Naive B cell (primary cell): ENCODE data around the gene IFI6. TPM values are rescaled to one million over a fixed set of nuclear protein-coding genes. Genes with fewer than 3 reads are reported as not detected.
"Not testable (repeated sequence)": the region's sequence is repeated elsewhere in the genome, so short reads cannot be mapped to it uniquely, and the experiment has no call there.

ENCODE experiments used
- ATAC-seq, 2 donors: fragments of 150-1000 bp; cut with Tn5 transposase; 2 replicates each; pipeline ENCODE4 v1.10.0; 2021; ENCODE audit warnings: low read depth in 2 of 2, mild to moderate bottlenecking in 2 of 2, moderate library complexity in 2 of 2
- DNase-seq: peaks from one replicate; pipeline ENCODE4 v3.0.0; 2022
- H3K27ac Mint-ChIP-seq, 6 donors: one replicate each; pipeline ENCODE4 v1.8.0; 2020 to 2022; ENCODE audit warnings: mild to moderate bottlenecking in 6 of 6, mixed read lengths in 6 of 6, moderate library complexity in 5 of 6, inconsistent platforms in 2 of 6
- H3K27me3 Mint-ChIP-seq, 3 donors: one replicate each; pipeline ENCODE4 v1.8.0; 2021 to 2022; ENCODE audit warnings: mixed read lengths in 3 of 3, mild to moderate bottlenecking in 1 of 3
- H3K36me3 Mint-ChIP-seq, 2 donors: one replicate each; pipeline ENCODE4 v1.8.0; 2020 to 2022; ENCODE audit warnings: mixed read lengths in 2 of 2, inconsistent platforms in 1 of 2, mild to moderate bottlenecking in 1 of 2
- H3K4me1 Mint-ChIP-seq, 3 donors: one replicate each; pipeline ENCODE4 v1.8.0; 2020 to 2022; ENCODE audit warnings: mixed read lengths in 3 of 3, inconsistent platforms in 1 of 3, mild to moderate bottlenecking in 1 of 3, moderate library complexity in 1 of 3
- H3K4me3 Mint-ChIP-seq, 8 donors: one replicate each; pipeline ENCODE4 v1.8.0; 2020 to 2022; ENCODE audit warnings: mild to moderate bottlenecking in 8 of 8, mixed read lengths in 8 of 8, moderate library complexity in 8 of 8, inconsistent platforms in 2 of 8
- H3K9me3 Mint-ChIP-seq, 7 donors: one replicate each; pipeline ENCODE4 v1.8.0; 2020 to 2022; ENCODE audit warnings: mixed read lengths in 7 of 7, mild to moderate bottlenecking in 5 of 7, inconsistent platforms in 2 of 7, moderate library complexity in 1 of 7
- polyA plus RNA-seq, 6 donors: library from polyadenylated mRNA; unstranded; fragments of 300-500 nt; fragmentation: Illumina TruSeq; gene quantifications; one replicate each; pipeline ENCODE4 v1.2.3, GENCODE V29; 2021; ENCODE audit warnings: low read depth in 6 of 6

The IFI6 gene
- polyA plus RNA-seq, 6 donors from 2014 or later: 27.6 to 65.1 (median 52.8) TPM

- Mint-ChIP-seq H3K36me3 (peaks cover 0 to 2% of the 10 kb centered on the region in 2 donors), H3K27ac (no peak overlapping the region), H3K9me3 (peaks cover 0 to 9% (median 3%) of the 10 kb centered on the region in 7 donors), H3K4me3 (no peak overlapping the region), H3K27me3 (peaks cover 0 to 12% (median 9%) of the 10 kb centered on the region in 3 donors), H3K4me1 (peaks cover 0 to 6% (median 0%) of the 10 kb centered on the region in 3 donors)
- ATAC-seq (no peak), DNase-seq (no peak)
These were observed 15.9 kb upstream of the IFI6 start for GRCh38 chr1:27687906-27688305.

DNA sequence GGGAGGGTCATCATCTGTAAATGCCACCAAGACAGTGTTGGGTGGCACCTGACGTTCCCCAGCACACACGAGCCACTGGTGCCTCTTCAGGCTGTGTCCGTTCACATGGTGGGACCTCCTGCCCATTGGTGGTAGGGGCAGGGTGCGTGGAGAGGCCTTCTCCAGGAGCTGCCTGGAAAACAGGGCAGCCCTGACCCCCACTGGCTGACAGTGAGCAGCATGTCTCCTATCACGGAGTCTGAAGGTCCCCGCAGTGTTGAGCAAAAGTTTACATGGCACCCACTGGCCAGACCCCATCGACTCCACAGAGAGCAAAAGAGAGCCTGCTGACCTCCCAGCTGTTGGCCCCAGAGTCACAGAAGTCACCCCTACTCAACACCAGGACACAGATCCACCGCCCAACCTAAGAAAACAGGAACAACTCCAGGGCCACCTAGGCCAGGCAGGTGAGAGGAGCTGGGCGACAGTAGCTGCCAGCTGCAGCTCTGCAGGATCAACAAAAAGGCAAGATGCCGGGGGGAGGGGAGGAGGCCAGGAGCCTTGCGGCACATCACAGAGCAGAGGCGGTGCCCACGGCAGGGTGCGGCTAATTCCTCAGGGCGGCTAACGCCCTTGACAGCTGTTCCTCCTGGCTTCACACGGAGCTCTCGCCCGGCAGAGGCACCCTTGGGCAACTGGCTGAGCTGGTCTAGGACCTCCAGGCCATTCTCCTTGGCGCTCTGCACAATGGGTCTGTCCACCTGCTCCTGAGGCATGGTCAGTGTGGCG lies 14.4 kb upstream of the IFI6 start:
- no peak overlapping the region for H3K27ac Mint-ChIP-seq
- peaks cover 4 to 19% (median 11%) of the 10 kb centered on the region in 7 donors for H3K9me3 Mint-ChIP-seq
- no peak overlapping the region for H3K4me3 Mint-ChIP-seq
- H3K27me3 Mint-ChIP-seq: peaks cover 0 to 16% (median 9%) of the 10 kb centered on the region in 3 donors
- peaks cover 0 to 6% (median 0%) of the 10 kb centered on the region in 3 donors for H3K4me1 Mint-ChIP-seq
- peaks cover 2 to 15% of the 10 kb centered on the region in 2 donors for H3K36me3 Mint-ChIP-seq
- ATAC-seq (no peak), DNase-seq (no peak)

- no peak overlapping the region for H3K27ac Mint-ChIP-seq
- no peak overlapping the region for H3K4me3 Mint-ChIP-seq
- peaks cover 6 to 38% (median 27%) of the 10 kb centered on the region in 7 donors for H3K9me3 Mint-ChIP-seq
- ATAC-seq (no peak), DNase-seq (no peak)
- H3K27me3 Mint-ChIP-seq: peaks cover 0 to 9% (median 9%) of the 10 kb centered on the region in 3 donors
- no peaks in the 10 kb centered on the region for H3K4me1 Mint-ChIP-seq
- peaks cover 6 to 19% of the 10 kb centered on the region in 2 donors for H3K36me3 Mint-ChIP-seq
These were observed 12.2 kb upstream of the IFI6 start for GRCh38 chr1:27684176-27684575.

DNA sequence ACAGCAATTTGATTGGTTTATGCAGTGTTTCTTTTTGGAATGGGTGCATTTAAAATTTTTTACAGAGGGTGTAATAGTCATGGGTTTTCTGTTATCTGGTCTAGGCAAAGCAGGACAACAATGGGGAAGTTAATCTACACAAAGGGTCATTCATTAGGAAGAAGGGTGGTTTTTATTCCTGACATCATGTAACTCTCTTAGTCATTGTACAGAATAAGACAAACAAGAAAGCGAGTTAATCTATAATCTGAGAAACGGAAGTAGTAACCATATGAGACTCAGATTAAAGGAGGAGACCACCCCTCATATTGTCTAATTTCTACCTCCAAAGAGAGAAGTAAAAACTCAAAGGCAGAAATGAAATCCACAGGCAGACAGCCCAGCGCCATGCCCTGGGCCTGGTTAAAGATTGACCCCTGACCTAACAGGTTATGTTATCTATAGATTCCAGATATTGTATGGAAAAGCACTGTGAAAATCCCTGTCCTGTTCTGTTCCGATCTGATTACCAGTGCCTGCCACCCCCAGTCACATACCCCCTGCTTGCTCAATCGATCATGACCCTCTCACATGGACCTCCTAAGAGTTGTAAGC lies 10.5 kb upstream of the IFI6 start:
- ATAC-seq (no peak), DNase-seq (no peak)
- Mint-ChIP-seq H3K4me3 (peak overlapping the region in 2 of 8 donors; percentile 9 to 45), H3K4me1 (no peaks in the 10 kb centered on the region), H3K27me3 (peaks cover 0 to 9% (median 9%) of the 10 kb centered on the region in 3 donors), H3K27ac (no peak overlapping the region), H3K9me3 (peaks cover 6 to 43% (median 30%) of the 10 kb centered on the region in 7 donors), H3K36me3 (peaks cover 9 to 19% of the 10 kb centered on the region in 2 donors)

- peaks cover 9 to 19% of the 10 kb centered on the region in 2 donors for H3K36me3 Mint-ChIP-seq
- not testable (repeated sequence) for ATAC-seq, DNase-seq, H3K27ac Mint-ChIP-seq, H3K4me1 Mint-ChIP-seq, H3K27me3 Mint-ChIP-seq, H3K4me3 Mint-ChIP-seq
- peaks cover 6 to 43% (median 30%) of the 10 kb centered on the region in 7 donors for H3K9me3 Mint-ChIP-seq
These were observed 9.6 kb upstream of the IFI6 start for GRCh38 chr1:27681580-27681979.

GRCh38 chr1:27680225-27680791 lies 8.3 kb upstream of the IFI6 start:
- DNase-seq, H3K27ac Mint-ChIP-seq, H3K4me3 Mint-ChIP-seq, H3K27me3 Mint-ChIP-seq, ATAC-seq, H3K4me1 Mint-ChIP-seq: not testable (repeated sequence)
- peaks cover 6 to 43% (median 30%) of the 10 kb centered on the region in 7 donors for H3K9me3 Mint-ChIP-seq
- H3K36me3 Mint-ChIP-seq: peaks cover 9 to 19% of the 10 kb centered on the region in 2 donors

DNA sequence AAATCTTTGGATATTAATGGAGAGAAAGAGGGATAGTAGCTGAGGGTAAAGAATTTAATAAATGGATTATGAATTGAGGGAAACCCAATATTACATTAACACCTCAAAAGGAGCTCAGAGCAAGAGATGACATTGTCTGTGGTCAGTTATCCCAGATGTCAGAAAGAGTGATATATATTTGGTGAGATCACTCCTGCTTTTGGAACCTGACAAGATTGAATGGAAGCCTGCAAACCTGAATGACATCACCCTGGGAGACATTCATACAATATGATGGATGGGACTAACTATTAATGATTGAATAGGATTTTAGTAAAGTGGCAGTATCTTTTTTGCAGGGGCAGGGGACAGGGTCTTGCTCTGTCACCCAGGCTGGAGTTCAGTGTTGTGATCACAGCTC lies 6.8 kb upstream of the IFI6 start:
- Mint-ChIP-seq H3K4me1 (no peaks in the 10 kb centered on the region), H3K9me3 (peaks cover 6 to 42% (median 30%) of the 10 kb centered on the region in 7 donors), H3K27ac (no peak overlapping the region), H3K4me3 (no peak overlapping the region), H3K27me3 (peaks cover 0 to 4% (median 0%) of the 10 kb centered on the region in 3 donors), H3K36me3 (peaks cover 9 to 19% of the 10 kb centered on the region in 2 donors)
- ATAC-seq: no peak
- DNase-seq: no peak

DNA sequence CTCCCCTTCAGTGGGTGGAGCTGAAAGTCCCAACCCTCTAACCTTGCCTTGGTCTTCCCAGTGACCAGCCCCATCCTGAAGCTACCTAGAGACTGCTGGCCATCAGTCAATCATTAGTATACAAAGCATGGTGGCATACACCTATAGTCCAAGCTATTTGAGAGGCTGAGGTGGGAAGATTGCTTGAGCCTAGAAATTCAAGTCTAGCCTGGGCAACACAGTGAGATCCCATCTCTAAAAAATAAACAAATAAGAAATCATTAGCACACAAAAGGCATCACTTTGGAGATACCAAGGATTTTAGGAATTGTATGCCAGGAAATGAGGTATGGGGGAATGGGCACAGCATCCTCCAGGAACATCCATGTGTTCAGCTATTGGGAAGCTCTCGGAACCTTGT lies 4.4 kb upstream of the IFI6 start:
- Mint-ChIP-seq H3K4me3 (no peak overlapping the region), H3K36me3 (peaks cover 4 to 7% of the 10 kb centered on the region in 2 donors), H3K27me3 (no peaks in the 10 kb centered on the region), H3K4me1 (peaks cover 9 to 16% (median 12%) of the 10 kb centered on the region in 3 donors), H3K9me3 (peaks cover 2 to 25% (median 19%) of the 10 kb centered on the region in 7 donors), H3K27ac (no peak overlapping the region)
- DNase-seq (no peak), ATAC-seq (no peak)

DNA sequence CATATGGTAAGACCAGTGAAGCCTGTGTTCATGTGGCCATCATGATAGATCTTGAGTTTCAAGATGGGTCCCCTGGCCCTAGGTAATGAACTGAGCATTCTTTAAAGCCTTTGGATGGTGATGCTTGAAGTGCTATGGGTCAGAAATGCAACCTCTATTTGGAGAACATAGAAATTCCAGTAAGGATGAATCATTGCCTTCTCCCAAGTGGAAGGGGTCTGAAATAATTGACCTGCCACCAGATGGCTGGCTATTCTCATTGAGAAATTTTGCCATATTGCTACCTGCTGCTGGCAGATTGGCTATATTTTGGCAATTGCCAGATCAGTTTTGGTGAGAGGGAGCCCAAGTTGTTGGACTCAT lies 739 bp upstream of the IFI6 start:
- ATAC-seq (no peak), DNase-seq (no peak)
- Mint-ChIP-seq H3K36me3 (no peaks in the 10 kb centered on the region), H3K4me1 (peaks cover 14 to 37% (median 22%) of the 10 kb centered on the region in 3 donors), H3K27ac (peak overlapping the region; percentile 89 to 99 (median 96)), H3K27me3 (no peaks in the 10 kb centered on the region), H3K9me3 (no peaks in the 10 kb centered on the region), H3K4me3 (peak overlapping the region; percentile 85 to 99 (median 96))

- no peak for DNase-seq
- peak overlapping the region in 1 of 6 donors; percentile 43 for H3K27ac Mint-ChIP-seq
- peaks cover 0 to 6% of the 10 kb centered on the region in 2 donors for H3K36me3 Mint-ChIP-seq
- H3K4me1 Mint-ChIP-seq: peaks cover 14 to 37% (median 22%) of the 10 kb centered on the region in 3 donors
- ATAC-seq: no peak
- no peaks in the 10 kb centered on the region for H3K9me3 Mint-ChIP-seq
- H3K4me3 Mint-ChIP-seq: peak overlapping the region in 5 of 8 donors; percentile 61 to 88 (median 84)
- no peaks in the 10 kb centered on the region for H3K27me3 Mint-ChIP-seq
These were observed 2.1 kb downstream of the IFI6 start for GRCh38 chr1:27669876-27670275.

DNA sequence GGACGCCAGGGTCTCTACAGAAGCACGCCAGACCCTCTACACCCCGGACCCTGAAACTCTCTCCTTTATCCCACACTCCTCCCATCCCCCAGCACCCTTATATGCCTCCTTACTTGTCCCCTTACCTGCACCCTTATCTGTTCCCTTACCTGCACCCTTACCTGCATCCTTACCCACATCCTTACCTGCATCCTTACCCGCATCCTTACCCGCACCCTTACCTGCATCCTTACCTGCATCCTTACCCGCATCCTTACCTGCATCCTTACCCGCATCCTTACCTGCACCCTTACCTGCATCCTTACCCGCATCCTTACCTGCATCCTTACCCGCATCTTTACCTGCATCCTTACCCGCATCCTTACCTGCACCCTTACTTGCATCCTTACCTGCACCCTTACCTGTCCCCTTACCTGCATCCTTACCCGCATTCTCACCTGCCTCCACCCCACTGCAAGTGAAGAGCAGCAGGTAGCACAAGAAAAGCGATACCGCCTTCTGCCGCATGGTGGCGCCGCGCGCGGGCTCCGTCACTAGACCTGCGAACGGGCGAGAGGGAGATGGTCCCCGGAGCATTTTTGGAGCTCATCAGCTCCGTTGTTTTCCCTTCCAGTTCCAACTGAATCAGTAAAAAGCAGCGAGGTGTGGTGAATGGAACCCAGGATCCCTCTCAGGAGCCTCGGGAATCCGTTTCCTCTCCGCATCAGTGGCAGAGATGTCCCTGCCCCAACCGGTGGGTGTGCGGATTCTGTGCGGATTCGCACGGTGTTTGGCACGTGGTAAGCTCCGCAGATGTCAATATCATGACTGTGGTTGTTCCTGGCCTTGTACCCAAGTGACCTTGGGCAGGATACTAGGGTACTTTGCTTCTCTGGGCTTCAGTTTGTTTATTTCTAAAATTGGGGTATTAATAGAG lies 2.9 kb downstream of the IFI6 start:
- Mint-ChIP-seq H3K27ac (peak overlapping the region in 4 of 6 donors; percentile 27 to 91 (median 65)), H3K9me3 (no peaks in the 10 kb centered on the region), H3K4me3 (peak overlapping the region; percentile 61 to 88 (median 85)), H3K4me1 (peaks cover 14 to 37% (median 22%) of the 10 kb centered on the region in 3 donors), H3K27me3 (no peaks in the 10 kb centered on the region), H3K36me3 (peaks cover 0 to 6% of the 10 kb centered on the region in 2 donors)
- DNase-seq (peak; percentile 79), ATAC-seq (peak; percentile 50 to 53)

DNA sequence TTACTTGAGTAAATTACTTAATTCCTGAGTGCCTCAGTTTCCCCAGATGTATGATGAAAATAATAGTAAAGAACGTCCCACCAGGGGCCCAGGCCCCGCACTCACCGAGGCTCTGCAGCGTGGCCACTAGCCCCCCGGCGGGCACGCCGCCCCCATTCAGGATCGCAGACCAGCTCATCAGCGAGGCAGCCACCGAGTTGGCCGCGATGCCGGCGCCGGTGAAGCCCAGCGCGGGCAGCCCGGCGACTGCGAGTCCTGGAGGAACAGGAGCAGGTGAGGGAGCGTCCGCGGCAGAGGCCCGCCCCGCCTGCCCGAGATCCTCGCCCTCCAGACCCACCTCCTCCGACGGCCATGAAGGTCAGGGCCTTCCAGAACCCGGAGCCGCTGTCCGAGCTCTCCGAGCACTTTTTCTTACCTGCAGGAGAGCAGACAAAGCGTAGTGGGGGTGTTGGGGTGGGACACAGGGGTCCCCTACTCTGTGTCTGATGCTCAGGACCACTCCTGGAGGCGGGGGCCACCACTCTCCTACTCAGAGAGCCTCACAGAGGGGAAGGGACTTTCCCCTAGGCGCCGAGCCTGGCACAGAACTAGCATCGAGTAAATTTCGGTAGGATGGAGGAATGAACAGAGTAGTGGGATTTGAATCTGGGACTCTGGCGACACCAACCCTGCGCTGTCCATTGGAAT lies 3.7 kb downstream of the IFI6 start:
- H3K4me3 Mint-ChIP-seq: peak overlapping the region in 1 of 8 donors; percentile 88
- ATAC-seq (no peak), DNase-seq (no peak)
- peaks cover 0 to 6% of the 10 kb centered on the region in 2 donors for H3K36me3 Mint-ChIP-seq
- H3K9me3 Mint-ChIP-seq: no peaks in the 10 kb centered on the region
- H3K27me3 Mint-ChIP-seq: no peaks in the 10 kb centered on the region
- peaks cover 13 to 37% (median 24%) of the 10 kb centered on the region in 3 donors for H3K4me1 Mint-ChIP-seq
- H3K27ac Mint-ChIP-seq: no peak overlapping the region
